T1000 (cell line): ENCODE results near the gene CTPS2.

Source experiments
- DNase-seq: peaks from one replicate; lab custom pipeline; 2025; ENCODE audit warnings: mixed read lengths; lab: John Stamatoyannopoulos, UW

Gene CTPS2

GRCh38 chrX:16559206-16559619 is 153.3 kb downstream of the CTPS2 start:
- no peak for DNase-seq

GRCh38 chrX:16558489-16558888 is 154.0 kb downstream of the CTPS2 start:
- no peak for DNase-seq

GRCh38 chrX:16552546-16552945 is 159.9 kb downstream of the CTPS2 start:
- DNase-seq: no peak

GRCh38 chrX:16547644-16548043 is 164.8 kb downstream of the CTPS2 start:
- DNase-seq: no peak

GRCh38 chrX:16544969-16545368 is 167.5 kb downstream of the CTPS2 start:
- no peak for DNase-seq
